GM19395 (cell line): ENCODE data around the gene NGEF.

Source experiments
- ATAC-seq: cut with Tn5 transposase; IDR thresholded peaks from one replicate; pipeline ENCODE4 v1.9.1; 2021; ENCODE audit warnings: mild to moderate bottlenecking, moderate library complexity; ENCODE audit not compliant: unreplicated experiment

The NGEF gene

GRCh38 chr2:233002829-233003657 is 10.0 kb downstream of the NGEF start:
- no peak for ATAC-seq

GRCh38 chr2:233000886-233001750 is 11.9 kb downstream of the NGEF start:
- ATAC-seq, result no peak

GRCh38 chr2:232999354-232999753 is 13.7 kb downstream of the NGEF start:
- ATAC-seq, result no peak

GRCh38 chr2:232998666-232998985 is 14.4 kb downstream of the NGEF start:
- no peak for ATAC-seq

- no peak for ATAC-seq
Measured at GRCh38 chr2:232997749-232998665, 15.0 kb downstream of the NGEF start.

- no peak for ATAC-seq
Measured at GRCh38 chr2:232994446-232994845, 18.6 kb downstream of the NGEF start.

GRCh38 chr2:232993231-232993821 is 19.7 kb downstream of the NGEF start:
- ATAC-seq, result no peak

- no peak for ATAC-seq
Measured at GRCh38 chr2:232986155-232986554, 26.9 kb downstream of the NGEF start.

- no peak for ATAC-seq
Measured at GRCh38 chr2:232984451-232985207, 28.4 kb downstream of the NGEF start.

- ATAC-seq, result no peak
Measured at GRCh38 chr2:232983669-232984140, 29.4 kb downstream of the NGEF start.

GRCh38 chr2:232982926-232983668 is 30.0 kb downstream of the NGEF start:
- ATAC-seq, result no peak

GRCh38 chr2:232981767-232982360 is 31.2 kb downstream of the NGEF start:
- ATAC-seq, result no peak

- no peak for ATAC-seq
Measured at GRCh38 chr2:232981356-232981755, 31.7 kb downstream of the NGEF start.

GRCh38 chr2:232980683-232981082 is 32.4 kb downstream of the NGEF start:
- ATAC-seq, result no peak

- no peak for ATAC-seq
Measured at GRCh38 chr2:232979871-232980461, 33.1 kb downstream of the NGEF start.

GRCh38 chr2:232977438-232977971 is 35.6 kb downstream of the NGEF start:
- ATAC-seq, result no peak

GRCh38 chr2:232976666-232977437 is 36.2 kb downstream of the NGEF start:
- ATAC-seq, result no peak
